HG02623 (cell line): ENCODE measurements around the gene KIAA0232.
A peak's percentile ranks its signal among the peaks of the same experiment; 100 is the strongest.

Source experiments
- ATAC-seq: cut with Tn5 transposase; IDR thresholded peaks from one replicate; pipeline ENCODE4 v1.9.1; 2021; ENCODE audit warnings: moderate library complexity; ENCODE audit not compliant: unreplicated experiment

Gene KIAA0232

GRCh38 chr4:6782147-6782845 lies at the start of gene KIAA0232:
TSS of gene KIAA0232 (plus strand) at chr4:6782727. CDS start at chr4:6824454, 41,727 bp downstream.
- ATAC-seq = peak; percentile 71

- no peak for ATAC-seq
Observed at GRCh38 chr4:6733358-6734164, 49.0 kb upstream of the KIAA0232 start.

- ATAC-seq = no peak
Observed at GRCh38 chr4:6734165-6734786, 48.3 kb upstream of the KIAA0232 start.

- no peak for ATAC-seq
Observed at GRCh38 chr4:6739920-6740319, 42.6 kb upstream of the KIAA0232 start.

GRCh38 chr4:6740347-6740746 lies 42.2 kb upstream of the KIAA0232 start:
- no peak for ATAC-seq

GRCh38 chr4:6742507-6742906 lies 40.0 kb upstream of the KIAA0232 start:
- no peak for ATAC-seq

GRCh38 chr4:6742989-6743388 lies 39.5 kb upstream of the KIAA0232 start:
- no peak for ATAC-seq

GRCh38 chr4:6746721-6747293 lies 35.7 kb upstream of the KIAA0232 start:
- ATAC-seq = no peak

GRCh38 chr4:6747294-6748051 lies 35.1 kb upstream of the KIAA0232 start:
- ATAC-seq = no peak

- ATAC-seq = no peak
Observed at GRCh38 chr4:6748286-6748685, 34.2 kb upstream of the KIAA0232 start.

GRCh38 chr4:6749340-6750171 lies 33.0 kb upstream of the KIAA0232 start:
- no peak for ATAC-seq

- ATAC-seq = no peak
Observed at GRCh38 chr4:6750286-6751221, 32.0 kb upstream of the KIAA0232 start.

GRCh38 chr4:6751611-6752485 lies 30.7 kb upstream of the KIAA0232 start:
- ATAC-seq = no peak

GRCh38 chr4:6752486-6752829 lies 30.1 kb upstream of the KIAA0232 start:
- no peak for ATAC-seq

GRCh38 chr4:6753103-6753560 lies 29.4 kb upstream of the KIAA0232 start:
- no peak for ATAC-seq

GRCh38 chr4:6753891-6754290 lies 28.6 kb upstream of the KIAA0232 start:
- ATAC-seq = no peak

GRCh38 chr4:6754481-6755087 lies 27.9 kb upstream of the KIAA0232 start:
- no peak for ATAC-seq
